GM21367 (cell line): Measurements from ENCODE around the gene RARA.

Source experiments
- ATAC-seq: cut with Tn5 transposase; IDR thresholded peaks from one replicate; pipeline ENCODE4 v1.9.1; 2021; ENCODE audit not compliant: unreplicated experiment

The RARA gene

DNA sequence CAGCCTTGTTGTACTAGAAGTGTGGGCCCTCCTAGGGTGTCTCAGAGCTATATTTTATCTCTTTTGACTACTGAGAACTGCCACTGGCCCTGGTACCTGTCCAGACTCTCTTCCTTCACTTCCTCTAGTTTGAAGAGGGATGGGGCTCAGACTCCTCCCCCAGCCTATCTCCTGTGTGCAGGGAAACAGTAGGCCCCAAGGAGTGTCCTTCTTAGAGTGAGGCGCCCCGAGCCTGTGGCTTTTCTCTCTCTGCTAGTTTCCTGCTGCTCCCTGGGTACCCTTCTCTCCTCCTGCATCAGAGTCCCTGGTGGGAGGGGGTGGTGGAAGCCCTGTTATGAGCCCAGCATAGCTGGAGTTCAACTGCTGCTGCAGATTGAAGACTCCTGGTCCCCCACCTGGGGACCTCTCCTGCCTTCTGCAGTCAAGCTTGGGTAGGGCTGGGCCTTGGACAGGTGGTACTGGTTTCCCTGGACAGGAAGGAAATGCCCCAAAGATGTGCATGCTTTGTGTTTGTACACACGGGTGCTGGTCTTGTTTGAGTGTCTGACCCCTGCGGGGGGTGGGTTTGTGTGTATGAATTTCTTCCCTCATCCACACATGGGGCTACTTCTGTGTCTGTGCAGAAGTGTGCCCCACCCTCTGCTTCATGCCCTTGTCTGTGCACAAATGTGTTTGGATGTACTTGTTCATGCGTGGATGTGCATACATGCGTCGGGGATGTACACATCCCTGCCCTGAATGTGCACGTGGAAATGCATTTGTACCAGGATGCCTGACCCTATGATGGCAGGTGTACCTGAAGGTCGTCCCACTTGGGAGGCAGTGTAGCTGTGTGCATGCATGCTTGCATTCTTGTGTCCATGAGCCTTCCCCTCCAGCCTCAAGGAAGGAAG lies 6.9 kb downstream of the RARA start:
- ATAC-seq, result no peak

DNA sequence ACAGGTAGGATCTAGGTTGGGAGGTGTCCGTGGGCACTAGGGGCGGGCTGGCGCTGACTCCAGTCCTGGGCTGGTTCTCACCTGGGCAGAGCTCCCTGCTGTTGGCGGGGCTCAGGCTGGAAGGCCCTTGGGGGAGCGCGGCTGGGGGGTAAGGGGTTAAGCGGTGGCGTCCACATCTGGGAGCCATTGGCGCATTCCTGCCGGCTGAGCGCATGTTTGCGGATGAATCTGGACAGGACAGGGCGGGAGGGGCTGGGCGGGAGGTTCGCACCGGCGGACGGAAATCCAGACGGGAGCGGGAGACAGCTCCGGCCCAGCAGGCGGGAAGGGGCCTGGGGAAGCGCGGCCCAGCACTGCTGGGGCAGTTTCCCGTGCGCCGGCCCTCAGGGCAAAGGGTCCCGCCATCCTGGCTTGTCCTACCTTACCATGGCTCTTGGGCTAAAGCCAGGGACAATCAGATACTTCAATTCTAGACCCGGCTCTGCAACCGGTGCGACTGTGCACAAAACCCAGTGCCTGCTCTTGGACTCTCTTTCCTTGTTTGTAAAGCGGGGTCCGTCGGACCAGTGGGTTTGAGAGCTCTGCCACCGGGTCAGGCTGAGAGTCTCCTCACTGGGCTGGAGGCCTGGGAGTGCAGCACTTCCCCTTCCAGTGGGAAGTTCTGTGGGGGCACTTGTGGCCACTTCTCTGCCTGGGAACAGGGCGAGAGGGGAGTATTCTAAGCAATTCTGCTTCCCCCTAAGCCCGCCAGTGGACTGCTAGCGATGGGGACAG lies 7.8 kb downstream of the RARA start:
- ATAC-seq, result no peak

DNA sequence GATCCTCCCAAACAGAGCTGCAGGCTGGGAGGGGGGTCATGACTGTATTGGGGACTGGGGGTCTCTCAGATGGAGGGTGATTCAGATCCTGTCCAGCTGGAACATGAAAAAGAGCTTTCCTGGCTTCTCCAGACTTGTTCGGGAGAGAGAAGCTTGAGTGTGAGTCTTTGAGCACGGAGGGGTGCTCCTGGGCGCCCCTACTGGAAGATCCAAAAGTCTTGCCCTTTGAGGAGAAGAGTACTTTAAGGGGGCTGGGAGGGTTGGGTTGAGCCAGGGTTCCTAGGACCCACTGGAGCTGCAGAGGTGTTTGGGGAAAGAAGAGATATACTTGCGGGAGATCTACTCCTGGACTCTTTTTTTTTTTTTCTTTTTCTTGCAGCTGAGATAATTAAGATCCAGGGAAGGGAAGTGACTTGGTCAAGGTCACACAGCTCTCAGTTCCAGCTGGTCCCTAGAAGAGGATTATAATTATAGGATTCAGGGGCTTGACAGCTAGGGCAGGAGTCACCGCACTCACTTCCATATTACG lies 8.4 kb downstream of the RARA start:
- no peak for ATAC-seq

DNA sequence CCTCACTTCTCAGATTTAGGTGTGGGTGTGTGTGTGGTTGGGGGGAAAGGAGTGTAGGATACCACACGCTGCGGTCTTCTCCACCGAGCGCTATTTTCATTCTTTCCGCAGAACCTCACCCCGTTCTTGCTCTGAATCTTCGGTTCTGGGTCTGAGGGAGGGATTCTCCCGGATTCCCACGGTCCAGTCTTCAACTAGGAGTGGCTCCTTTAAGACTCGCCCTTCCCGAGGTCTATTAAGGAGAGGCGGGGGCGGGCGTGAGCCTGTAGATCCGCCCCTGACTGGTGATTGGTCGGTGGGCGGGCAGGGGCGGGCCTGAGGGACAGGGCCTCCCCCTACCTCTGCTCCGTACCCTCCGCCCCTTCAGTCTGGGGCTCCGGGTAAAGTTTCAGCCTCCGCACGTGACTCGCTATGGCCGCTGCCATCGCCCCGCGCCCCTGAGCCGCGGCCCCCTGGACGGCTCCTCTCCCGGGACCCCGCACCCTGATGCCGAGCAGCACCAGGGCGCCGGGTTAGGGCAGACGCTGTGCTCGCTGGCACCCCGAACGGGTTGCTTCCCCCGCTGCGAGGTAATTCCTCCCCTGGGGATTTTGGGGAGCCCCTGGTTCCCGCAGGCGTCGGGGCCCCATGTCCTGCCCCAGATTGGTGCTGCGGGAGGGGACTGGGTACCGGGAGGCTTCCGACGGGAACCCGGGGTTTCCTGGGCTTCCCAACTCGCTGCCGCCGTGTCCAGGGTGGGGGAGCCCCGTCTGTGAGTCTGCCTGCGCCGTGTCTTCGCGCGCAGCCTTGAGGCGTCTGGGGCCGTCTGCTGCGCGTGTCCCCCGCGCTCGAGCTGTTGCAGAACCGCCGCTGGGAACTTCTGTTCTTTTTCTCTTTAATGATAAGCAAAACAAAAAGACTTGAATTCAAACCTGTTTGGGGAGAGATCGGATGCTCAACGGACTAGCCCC lies 9.2 kb downstream of the RARA start:
- peak; percentile 39 for ATAC-seq

DNA sequence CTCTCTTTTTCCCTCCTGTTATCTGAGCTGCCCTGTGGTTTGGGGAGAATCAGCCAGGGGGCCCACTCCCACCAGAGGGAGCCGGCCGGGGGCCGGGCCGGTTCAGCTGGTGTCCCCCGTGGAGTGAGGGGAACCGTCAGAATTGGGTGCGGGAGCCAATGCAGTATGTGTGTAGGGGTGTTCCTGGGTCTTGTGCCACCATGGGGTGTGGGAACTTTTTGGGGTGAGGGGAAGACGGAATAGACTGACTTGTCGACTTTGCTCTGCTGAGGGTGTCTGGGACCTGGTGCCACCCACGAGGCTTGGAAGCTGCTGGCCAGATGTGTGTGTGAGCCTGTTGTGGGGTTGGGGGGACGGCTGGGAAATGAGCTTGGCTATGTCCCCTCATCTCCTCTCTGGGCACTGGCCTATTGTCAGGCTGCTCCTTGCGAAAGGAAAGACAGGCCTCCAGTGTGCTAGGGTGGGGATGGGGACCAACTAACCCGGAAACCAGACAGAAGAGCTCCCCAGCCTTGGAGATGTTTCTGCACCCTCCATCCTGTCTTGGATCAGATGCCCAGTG lies 9.9 kb downstream of the RARA start:
- ATAC-seq, result no peak

DNA sequence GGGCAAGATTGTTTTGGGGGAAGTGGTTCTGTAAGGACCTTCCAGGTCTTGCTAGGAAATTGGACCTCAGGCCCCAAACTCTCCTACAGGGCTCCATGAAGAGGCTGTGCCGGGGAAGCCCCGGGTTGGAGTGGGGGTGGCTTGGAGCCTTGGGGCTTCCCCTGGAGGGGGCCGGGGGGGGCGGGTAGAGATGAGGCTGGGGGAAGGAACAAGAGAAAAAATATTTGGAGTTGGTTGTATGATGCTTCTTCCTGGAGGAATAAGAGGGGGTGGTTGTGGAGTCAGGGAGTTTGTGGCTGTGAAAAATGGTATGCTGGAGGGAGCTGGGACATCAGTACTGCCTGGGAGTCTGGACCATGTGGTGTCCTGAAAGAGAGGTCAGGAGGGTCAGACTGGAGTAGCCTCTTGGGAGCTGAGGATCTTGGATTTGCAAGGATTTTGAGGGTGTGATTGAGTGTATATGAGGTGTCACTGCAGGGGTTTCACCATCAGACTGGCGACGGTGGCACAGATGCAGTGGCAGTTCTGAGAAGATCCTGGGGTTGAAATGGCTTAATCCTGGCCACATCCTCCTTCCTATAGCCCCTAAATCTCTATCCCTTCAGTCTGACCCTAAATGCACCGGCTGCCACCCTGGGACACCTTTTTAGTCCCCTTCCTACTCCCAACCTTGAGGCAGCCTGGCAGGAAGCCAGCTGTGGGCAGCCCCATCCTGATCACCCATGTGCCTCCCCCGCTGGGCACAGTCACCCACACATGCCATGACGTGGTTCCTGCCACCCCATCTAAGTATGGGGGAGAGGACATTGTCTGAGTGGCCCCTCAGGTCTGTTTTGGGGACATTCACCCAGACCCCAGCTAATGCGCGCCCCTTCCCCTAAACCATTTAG lies 10.9 kb downstream of the RARA start:
- no peak for ATAC-seq

DNA sequence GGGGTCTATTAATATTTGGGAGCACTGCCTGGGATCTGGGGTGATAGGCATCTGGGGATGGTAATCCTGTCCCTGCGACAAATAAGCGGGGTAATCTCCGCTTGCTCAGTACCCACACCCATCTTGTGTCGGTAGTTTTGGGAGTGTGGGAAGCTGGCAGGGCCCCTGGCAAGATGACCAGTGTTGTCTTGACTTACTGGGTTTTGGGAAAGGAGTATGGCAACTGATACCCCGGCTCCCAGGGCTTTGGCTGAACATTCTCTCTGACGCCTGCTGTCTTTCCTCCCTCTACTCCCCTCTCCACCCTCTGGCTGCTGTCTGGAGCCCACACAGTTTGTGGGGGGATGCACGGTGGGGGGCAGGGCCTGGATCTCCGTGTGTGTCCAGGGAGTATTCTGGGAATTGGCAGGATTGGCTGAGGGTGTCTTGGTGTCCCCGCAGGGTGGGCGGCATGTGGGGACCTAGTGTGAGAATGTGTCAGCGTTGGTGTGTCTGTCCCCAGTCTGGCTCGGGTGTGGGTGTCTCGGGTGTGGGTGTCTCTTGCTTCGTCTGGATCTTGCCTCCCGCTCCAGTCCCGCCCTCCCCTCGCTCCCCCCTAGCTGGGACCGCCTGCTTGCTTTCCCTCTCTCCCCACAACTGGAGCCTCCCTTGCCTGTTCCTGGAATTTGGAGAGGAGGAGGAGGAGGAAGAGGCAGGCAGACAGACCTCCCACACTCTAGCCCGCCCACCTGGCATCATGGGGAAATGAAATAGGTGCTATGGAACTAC lies 12.0 kb downstream of the RARA start:
- ATAC-seq, result no peak

DNA sequence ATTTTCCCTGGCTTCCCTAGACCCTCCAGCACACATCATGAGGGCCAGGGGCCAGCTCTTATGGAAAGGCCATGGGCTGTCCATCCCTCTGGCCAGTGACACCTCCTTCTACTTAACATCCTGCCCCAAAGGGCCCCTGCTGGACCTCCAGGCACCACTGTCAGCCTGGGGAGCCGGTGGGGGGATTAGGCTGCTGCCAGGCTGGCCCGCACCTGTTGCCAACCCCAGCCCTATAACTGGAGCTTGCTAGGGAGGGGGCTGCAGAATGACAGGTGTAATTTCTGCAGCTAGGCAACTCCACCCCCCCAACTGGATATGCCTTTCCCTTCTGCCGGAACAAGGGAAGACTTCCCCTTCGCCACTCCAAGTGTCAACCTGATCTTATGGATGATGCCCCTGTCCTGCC lies 12.5 kb downstream of the RARA start:
- no peak for ATAC-seq

DNA sequence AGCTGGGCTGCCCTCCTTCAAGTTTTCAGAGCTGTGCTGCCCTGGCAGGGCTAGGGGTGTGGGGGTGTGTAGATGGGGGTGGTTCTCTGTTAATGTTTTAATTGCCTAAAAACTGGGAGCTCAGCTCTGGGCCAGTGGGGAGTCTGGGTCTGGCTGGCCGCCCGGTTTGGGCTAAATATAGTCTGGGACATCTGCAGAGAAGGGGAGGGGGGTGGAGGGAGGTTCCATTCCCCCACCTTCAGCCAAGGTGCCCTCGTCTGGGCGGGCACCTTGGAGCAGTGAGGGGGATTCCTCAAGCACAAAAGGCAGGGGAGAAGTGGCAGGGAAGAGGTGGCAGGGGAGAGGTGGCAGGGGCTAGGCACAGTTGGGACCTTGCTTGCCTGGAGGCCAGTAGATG lies 13.0 kb downstream of the RARA start:
- no peak for ATAC-seq

DNA sequence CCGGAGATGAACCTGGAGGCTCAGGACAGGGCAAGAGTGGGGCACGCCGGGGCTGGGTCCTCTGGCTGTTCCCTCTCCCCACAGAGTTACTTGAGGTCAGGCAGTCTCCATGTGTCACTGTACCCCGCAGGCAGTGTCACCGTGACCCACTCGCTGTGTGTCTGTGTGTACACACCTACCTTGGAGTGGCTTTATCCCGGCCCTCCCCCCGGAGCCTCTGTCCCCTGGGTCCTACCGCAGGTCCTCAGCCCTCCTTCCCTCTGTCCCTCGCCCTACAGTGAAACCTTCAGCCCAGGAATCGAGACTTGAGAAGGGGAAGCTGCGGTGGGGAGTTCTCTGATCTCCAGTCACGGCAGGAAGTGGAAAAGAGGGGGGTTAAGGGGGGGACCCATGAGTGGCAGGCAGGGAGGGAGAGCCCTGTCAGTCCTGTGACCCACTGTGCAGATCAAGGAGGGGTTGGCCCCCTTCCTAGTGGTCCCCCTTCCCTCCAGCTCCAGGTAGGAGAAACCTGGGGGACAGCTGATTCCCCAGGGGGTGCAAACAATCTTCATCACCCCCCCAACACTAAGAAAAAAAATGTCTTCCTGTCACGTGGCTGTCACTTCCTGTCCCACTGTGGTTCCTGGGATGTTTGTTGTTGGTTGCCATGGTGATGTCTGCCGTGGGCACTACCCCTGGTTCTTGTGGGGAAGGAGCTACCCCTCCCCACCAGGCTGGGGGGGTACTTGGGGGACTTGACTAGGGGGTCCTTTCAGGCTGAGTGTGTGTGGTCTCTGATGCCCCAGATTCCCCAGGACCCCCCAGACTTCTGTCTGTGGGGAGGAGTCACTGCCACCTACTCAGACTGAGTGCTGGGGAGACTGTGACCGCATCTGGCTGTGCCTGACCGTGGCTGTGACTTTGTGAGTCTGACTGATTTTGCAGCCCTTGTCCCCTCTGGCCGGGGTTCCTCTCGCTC lies 13.7 kb downstream of the RARA start:
- peak; percentile 21 for ATAC-seq

DNA sequence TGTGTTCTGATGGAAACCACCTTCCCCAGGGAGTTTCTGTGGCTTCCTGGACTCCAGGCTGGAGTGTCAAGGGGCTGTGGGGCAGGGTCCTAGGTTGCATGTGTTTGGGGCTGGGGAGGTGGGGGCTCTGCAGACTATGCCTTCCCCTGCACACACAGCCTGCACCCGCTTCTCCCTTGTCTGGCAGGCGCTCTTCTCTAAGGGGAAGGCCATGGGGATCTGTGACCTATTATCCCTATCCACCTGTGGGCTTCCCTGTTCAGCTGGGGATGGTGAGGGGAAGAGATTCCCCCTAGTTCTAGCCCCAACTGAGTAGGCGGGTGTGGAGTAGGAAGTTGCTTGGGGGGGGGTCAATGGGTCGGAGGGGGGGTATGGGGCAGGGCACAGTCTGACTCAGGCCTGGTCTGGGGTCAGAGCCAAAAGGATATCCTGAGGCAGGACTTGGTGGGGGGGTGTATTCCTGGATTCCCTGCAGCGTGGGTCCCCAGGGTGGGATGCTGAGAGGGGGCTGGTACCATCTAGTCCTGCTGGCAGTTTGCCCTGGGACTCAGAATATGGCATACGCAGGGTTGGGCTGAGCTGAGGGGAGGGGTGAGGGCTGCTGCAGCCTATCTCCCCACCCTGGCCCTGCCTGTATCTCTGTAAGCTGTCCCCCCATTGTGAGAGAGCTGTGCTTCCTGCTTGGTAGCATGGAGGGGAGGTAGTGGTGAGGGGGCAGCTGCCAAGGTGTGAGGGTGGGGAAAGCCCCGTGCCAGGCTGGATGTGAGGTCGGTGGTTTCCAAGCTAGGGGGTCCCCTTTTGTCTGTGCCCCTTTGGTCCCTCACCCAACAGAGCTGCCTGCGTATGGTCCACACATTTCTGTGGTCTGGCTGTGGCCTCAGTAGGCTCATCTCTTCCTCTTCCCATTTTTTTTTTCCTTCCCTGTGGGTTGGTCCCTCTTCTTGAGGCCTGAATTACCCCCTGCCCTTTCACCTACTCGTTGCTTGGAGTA lies 14.7 kb downstream of the RARA start:
- no peak for ATAC-seq

DNA sequence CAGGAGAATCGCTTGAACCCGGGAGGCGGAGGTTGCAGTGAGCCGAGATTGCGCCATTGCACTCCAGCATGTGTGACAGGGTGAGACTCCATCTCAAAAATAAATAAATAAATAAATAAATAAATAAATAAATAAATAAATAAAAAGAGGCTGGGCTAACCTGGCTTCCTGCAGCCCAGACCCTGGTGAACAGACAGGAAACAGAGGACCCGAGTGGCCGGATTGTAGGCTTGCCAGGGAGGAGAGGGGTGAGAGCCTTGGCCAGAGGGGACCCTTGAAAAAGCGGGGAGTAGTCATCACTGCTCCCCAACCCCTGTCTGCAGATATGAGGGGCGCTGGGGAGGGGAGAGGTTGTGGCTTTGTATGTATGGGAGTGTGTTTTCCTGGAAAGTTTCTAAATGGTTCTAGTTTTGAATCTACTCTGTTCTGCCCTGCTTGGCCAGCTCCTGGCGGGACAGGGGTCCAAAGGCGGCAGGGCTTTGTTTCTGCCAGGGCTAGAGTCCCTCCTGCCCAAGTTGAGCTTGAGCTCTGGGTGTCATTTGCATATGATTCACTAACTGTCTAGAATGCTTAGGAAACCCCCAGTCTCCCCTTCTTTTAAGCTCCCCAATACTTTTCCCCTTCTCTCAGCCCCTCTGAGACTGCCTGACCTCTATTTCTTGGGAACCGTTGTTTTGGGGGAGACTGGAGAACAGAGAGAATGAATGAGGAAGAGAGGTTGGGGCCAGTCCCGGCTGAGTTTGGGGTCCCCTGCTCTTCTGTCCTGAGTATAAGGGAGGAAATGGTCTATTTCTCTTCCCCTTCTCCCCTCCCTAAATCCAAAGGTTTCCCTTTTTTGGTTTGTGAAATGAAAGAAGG lies 16.4 kb downstream of the RARA start:
- ATAC-seq, result no peak

DNA sequence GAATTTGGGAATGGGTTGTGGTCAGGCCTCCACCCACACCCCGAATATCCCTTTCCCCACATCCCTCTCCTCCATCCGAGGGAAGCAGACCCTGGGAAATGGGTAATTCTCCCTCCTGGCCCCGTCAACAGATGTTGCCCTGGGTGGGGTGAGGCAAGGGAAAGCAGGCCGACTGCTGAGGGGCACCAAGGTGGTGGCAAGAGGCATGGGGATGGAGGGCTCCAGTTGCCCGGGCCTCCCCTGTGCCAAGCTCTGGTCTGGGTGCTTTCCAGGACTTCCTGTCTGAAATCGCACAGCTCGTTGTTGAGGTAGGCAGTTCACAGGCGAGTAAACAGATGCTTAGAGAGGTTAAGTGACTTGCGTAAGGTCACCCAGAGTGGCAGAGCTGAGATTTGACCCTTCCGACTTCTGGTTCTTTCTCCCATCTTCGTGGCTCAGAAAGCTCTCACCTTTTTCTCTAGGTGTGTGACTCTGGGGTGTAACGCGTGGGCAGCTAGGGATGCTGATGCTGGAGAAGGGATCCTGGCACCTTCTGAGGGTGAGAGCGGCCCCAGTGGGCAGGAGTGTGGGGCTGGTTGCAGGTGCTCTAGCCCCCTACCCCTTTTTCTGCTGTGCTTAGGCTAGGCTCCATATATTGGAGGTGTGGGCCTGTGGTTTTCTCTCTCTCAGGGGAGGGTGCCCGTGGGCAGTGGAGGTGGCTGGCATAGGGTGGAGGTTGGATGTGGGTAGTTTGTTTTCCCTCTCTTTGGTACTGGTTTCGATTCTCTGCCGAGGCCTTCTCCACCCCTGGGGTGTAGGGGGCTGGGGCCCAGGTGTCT lies 17.2 kb downstream of the RARA start:
- no peak for ATAC-seq

DNA sequence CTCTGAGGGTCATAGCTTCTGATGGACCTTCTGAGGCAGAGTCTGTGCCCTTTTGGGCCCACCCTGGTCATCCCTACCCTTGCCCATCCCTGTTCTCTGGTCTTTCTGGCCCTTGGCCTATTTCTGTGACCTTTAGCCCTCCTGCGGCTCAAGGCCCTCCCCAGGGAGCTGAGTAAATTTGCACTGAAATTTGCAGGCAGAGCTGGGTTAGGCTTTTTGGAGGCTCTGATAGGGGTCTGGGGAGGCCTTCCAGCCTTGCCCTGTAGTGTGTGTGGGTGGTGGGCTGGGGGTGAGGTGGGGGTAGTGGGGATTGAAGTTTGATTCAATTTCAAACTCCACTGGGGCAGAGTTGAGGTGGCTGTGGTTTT lies 17.8 kb downstream of the RARA start:
- ATAC-seq, result no peak

DNA sequence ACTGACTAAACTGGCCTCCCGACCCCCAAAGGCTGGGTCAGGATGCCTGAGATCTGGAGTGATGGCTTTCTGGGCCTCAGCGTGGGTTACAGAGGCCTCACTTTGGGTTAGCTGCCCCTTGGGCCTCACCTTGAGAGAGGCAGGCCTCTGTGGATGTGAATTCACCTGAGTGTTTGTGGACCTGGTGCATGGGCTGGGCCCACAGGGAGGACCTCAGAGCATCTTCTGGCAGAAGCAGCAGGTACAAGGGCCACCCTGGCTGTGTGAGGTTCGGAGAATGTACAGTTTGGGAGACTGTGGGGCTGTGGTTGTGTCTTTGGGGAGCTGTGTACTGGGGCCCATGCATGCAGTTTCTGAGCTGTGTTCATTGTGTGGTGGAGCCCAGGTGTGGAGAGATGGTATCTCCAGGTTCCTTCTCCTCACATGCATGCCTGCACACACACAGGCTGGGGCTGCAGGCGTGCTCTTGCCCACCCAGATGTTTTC lies 18.3 kb downstream of the RARA start:
- ATAC-seq, result no peak
